MG63 (cell line): ENCODE measurements around the gene SLC16A12. TPM values are rescaled to one million over a fixed set of nuclear protein-coding genes. Genes with fewer than 3 reads are reported as not detected.
A peak's percentile ranks its signal among the peaks of the same experiment; 100 is the strongest.
"Not testable (repeated sequence)": the region's sequence is repeated elsewhere in the genome, so short reads cannot be mapped to it uniquely, and the experiment has no call there.

Experiments used
- DNase-seq: peaks from one replicate; pipeline ENCODE4 v3.0.0-alpha.2; 2020
- H3K27me3 ChIP-seq: fragments of 250-450 bp; sonication (Bioruptor Pico); 2 replicates; pipeline ENCODE4 v1.5.1; 2020; ENCODE audit warnings: mild to moderate bottlenecking, moderate library complexity
- H3K36me3 ChIP-seq: fragments of 250-450 bp; sonication (Bioruptor Pico); 2 replicates; pipeline ENCODE4 v1.5.1; 2020; ENCODE audit warnings: mild to moderate bottlenecking, moderate library complexity
- H3K4me3 ChIP-seq: fragments of 250-450 bp; sonication (Bioruptor Pico); 2 replicates; pipeline ENCODE4 v1.5.1; 2020; ENCODE audit warnings: mild to moderate bottlenecking, moderate library complexity
- H3K9me3 ChIP-seq: fragments of 250-450 bp; sonication (Bioruptor Pico); 2 replicates; pipeline ENCODE4 v1.5.1; 2020; ENCODE audit warnings: mild to moderate bottlenecking, moderate library complexity
- total RNA-seq: library from RNA; depleted of rRNA; stranded (reverse); fragments of >200 nt; shearing (Covaris generic); gene quantifications from 2 replicates; pipeline ENCODE4 v1.2.3, GENCODE V29; 2014; ENCODE audit warnings: low replicate concordance

Gene SLC16A12
- total RNA-seq, 1 experiment from 2014 or later = not detected

GRCh38 chr10:89466599-89467035 is 68.8 kb downstream of the SLC16A12 start:
- H3K36me3 ChIP-seq = no peaks in the 10 kb centered on the region
- no peaks in the 10 kb centered on the region for H3K9me3 ChIP-seq
- peak; percentile 13 for DNase-seq
- no peak overlapping the region for H3K4me3 ChIP-seq
- H3K27me3 ChIP-seq = no peaks in the 10 kb centered on the region

GRCh38 chr10:89465196-89465595 is 70.2 kb downstream of the SLC16A12 start:
- no peaks in the 10 kb centered on the region for H3K27me3 ChIP-seq
- no peaks in the 10 kb centered on the region for H3K9me3 ChIP-seq
- DNase-seq = no peak
- no peak overlapping the region for H3K4me3 ChIP-seq
- H3K36me3 ChIP-seq = no peaks in the 10 kb centered on the region

GRCh38 chr10:89463846-89464537 is 71.4 kb downstream of the SLC16A12 start:
- Histone ChIP-seq H3K27me3 (no peaks in the 10 kb centered on the region), H3K4me3 (no peak overlapping the region), H3K36me3 (no peaks in the 10 kb centered on the region), H3K9me3 (no peaks in the 10 kb centered on the region)
- DNase-seq = no peak

GRCh38 chr10:89458784-89459183 is 76.6 kb downstream of the SLC16A12 start:
- no peaks in the 10 kb centered on the region for H3K27me3 ChIP-seq
- no peaks in the 10 kb centered on the region for H3K36me3 ChIP-seq
- no peak for DNase-seq
- H3K9me3 ChIP-seq = no peaks in the 10 kb centered on the region
- no peak overlapping the region for H3K4me3 ChIP-seq

GRCh38 chr10:89458291-89458690 is 77.1 kb downstream of the SLC16A12 start:
- Histone ChIP-seq H3K36me3 (no peaks in the 10 kb centered on the region), H3K27me3 (no peaks in the 10 kb centered on the region), H3K9me3 (no peaks in the 10 kb centered on the region), H3K4me3 (no peak overlapping the region)
- no peak for DNase-seq

- H3K36me3 ChIP-seq = no peaks in the 10 kb centered on the region
Observed at GRCh38 chr10:89454561-89455347, 80.6 kb downstream of the SLC16A12 start.

GRCh38 chr10:89452193-89452592 is 83.2 kb downstream of the SLC16A12 start:
- H3K9me3 ChIP-seq = no peaks in the 10 kb centered on the region; the same call in 1 of the 2 replicates
- no peak for DNase-seq
- H3K36me3 ChIP-seq = no peaks in the 10 kb centered on the region
- H3K4me3 ChIP-seq = no peak overlapping the region
- no peaks in the 10 kb centered on the region for H3K27me3 ChIP-seq

More at GRCh38 chr10:89454561-89455347, 80.6 kb downstream of the SLC16A12 start:
- Histone ChIP-seq H3K27me3 (no peaks in the 10 kb centered on the region), H3K4me3 (no peak overlapping the region), H3K9me3 (no peaks in the 10 kb centered on the region; the same call in 1 of the 2 replicates)
- DNase-seq = no peak

GRCh38 chr10:89450901-89451300 is 84.5 kb downstream of the SLC16A12 start:
- Histone ChIP-seq H3K4me3 (no peak overlapping the region), H3K36me3 (no peaks in the 10 kb centered on the region), H3K9me3 (no peaks in the 10 kb centered on the region; the same call in 1 of the 2 replicates), H3K27me3 (no peaks in the 10 kb centered on the region)
- no peak for DNase-seq

GRCh38 chr10:89444819-89445218 is 90.6 kb downstream of the SLC16A12 start:
- H3K27me3 ChIP-seq, H3K36me3 ChIP-seq, H3K4me3 ChIP-seq, DNase-seq, H3K9me3 ChIP-seq: not testable (repeated sequence)

- H3K4me3 ChIP-seq = no peak overlapping the region
- no peaks in the 10 kb centered on the region; the same call in 1 of the 2 replicates for H3K9me3 ChIP-seq
- no peak for DNase-seq
- H3K27me3 ChIP-seq = no peaks in the 10 kb centered on the region
- H3K36me3 ChIP-seq = no peaks in the 10 kb centered on the region
Observed at GRCh38 chr10:89442289-89442688, 93.1 kb downstream of the SLC16A12 start.

GRCh38 chr10:89440226-89441009 is 95.0 kb downstream of the SLC16A12 start:
- Histone ChIP-seq H3K27me3 (no peaks in the 10 kb centered on the region), H3K9me3 (no peaks in the 10 kb centered on the region; the same call in 1 of the 2 replicates), H3K4me3 (no peak overlapping the region), H3K36me3 (no peaks in the 10 kb centered on the region)
- DNase-seq = peak; percentile 23

- H3K4me3 ChIP-seq = no peak overlapping the region
- no peaks in the 10 kb centered on the region for H3K36me3 ChIP-seq
- H3K27me3 ChIP-seq = no peaks in the 10 kb centered on the region
- no peaks in the 10 kb centered on the region; the same call in 1 of the 2 replicates for H3K9me3 ChIP-seq
- no peak for DNase-seq
Observed at GRCh38 chr10:89438525-89438924, 96.9 kb downstream of the SLC16A12 start.

GRCh38 chr10:89431977-89432376 is 103.4 kb downstream of the SLC16A12 start:
- Histone ChIP-seq H3K27me3 (no peaks in the 10 kb centered on the region), H3K36me3 (no peaks in the 10 kb centered on the region), H3K4me3 (no peak overlapping the region), H3K9me3 (no peaks in the 10 kb centered on the region)
- no peak for DNase-seq

GRCh38 chr10:89428877-89429276 is 106.5 kb downstream of the SLC16A12 start:
- Histone ChIP-seq H3K9me3 (no peaks in the 10 kb centered on the region), H3K27me3 (no peaks in the 10 kb centered on the region), H3K36me3 (no peaks in the 10 kb centered on the region), H3K4me3 (no peak overlapping the region)
- DNase-seq = no peak

- no peaks in the 10 kb centered on the region for H3K27me3 ChIP-seq
- no peak overlapping the region for H3K4me3 ChIP-seq
- DNase-seq = peak; percentile 18
- no peaks in the 10 kb centered on the region for H3K9me3 ChIP-seq
- H3K36me3 ChIP-seq = no peaks in the 10 kb centered on the region
Observed at GRCh38 chr10:89427629-89428028, 107.8 kb downstream of the SLC16A12 start.

GRCh38 chr10:89426230-89426868 is 109.0 kb downstream of the SLC16A12 start:
- H3K36me3 ChIP-seq = peaks cover 2% of the 10 kb centered on the region; the same call in 1 of the 2 replicates
- DNase-seq = no peak

More at GRCh38 chr10:89426230-89426868, 109.0 kb downstream of the SLC16A12 start:
- no peaks in the 10 kb centered on the region for H3K27me3 ChIP-seq
- H3K4me3 ChIP-seq = no peak overlapping the region
- no peaks in the 10 kb centered on the region for H3K9me3 ChIP-seq
